ENCODE data around the gene MROH7. TPM values are rescaled to one million over a fixed set of nuclear protein-coding genes. Genes with fewer than 3 reads are reported as not detected.

MROH7 gene
- total and polyA plus RNA-seq, 2 of the 13 experiments (the other 11 are each of a cell fraction or from before 2014, with no cell fraction given): 0.09 TPM

GRCh38 chr1:54705153-54705552 is 63.6 kb downstream of the MROH7 start:
- intact Hi-C loops (cut with micrococcal nuclease; ENCODE audit: unreplicated experiment) (no loop called here), in situ Hi-C loops (cut with HindIII; ENCODE audit: extremely low pct_ligation_motif_present, low pct_unique_long_range_greater_than_20kb) (no loop called here)
- Histone ChIP-seq H3K27ac (ENCODE audit: extremely low read length, insufficient read depth, low read length) (no peak overlapping the region), H3K36me3 (replicated peaks in 1 of 2; ENCODE audit: control insufficient read depth in 1 of 2, insufficient read depth in 2 of 2, low read length in 2 of 2) (no peaks in the 10 kb centered on the region), H3K4me1 (ENCODE audit: insufficient read depth, low read length) (no peaks in the 10 kb centered on the region), H3K9me3 (ENCODE audit: low read length) (no peaks in the 10 kb centered on the region), H4K20me1 (ENCODE audit: insufficient read depth, low read length) (no peaks in the 10 kb centered on the region), H3K79me2 (ENCODE audit: insufficient read depth, low read length) (no peaks in the 10 kb centered on the region), H2AFZ (ENCODE audit: low read length) (no peak overlapping the region), H3K9ac (ENCODE audit: insufficient read depth, low read depth, low read length) (no peak overlapping the region), H3K27me3 (ENCODE audit: control insufficient read depth in 1 of 2, insufficient read depth in 2 of 2, low read length in 2 of 2) (peaks cover 0 to 12% of the 10 kb centered on the region in 2 experiments; a peak in 1 of 5 replicates), H3K4me3 (replicated peaks in 1 of 3; ENCODE audit: insufficient read depth in 1 of 3, low read depth in 2 of 3, low read length in 3 of 3) (no peak overlapping the region), H3K4me2 (ENCODE audit: low read depth, low read length) (no peak overlapping the region)
- ATAC-seq (no peak), DNase-seq (ENCODE audit: low spot score) (no peak), FAIRE-seq (no peak)
- WGBS (ENCODE audit: low lambda C conversion rate): 0% methylated on average over 2 of the region's 2 CpGs
- TF ChIP-seq, protein P1, sequence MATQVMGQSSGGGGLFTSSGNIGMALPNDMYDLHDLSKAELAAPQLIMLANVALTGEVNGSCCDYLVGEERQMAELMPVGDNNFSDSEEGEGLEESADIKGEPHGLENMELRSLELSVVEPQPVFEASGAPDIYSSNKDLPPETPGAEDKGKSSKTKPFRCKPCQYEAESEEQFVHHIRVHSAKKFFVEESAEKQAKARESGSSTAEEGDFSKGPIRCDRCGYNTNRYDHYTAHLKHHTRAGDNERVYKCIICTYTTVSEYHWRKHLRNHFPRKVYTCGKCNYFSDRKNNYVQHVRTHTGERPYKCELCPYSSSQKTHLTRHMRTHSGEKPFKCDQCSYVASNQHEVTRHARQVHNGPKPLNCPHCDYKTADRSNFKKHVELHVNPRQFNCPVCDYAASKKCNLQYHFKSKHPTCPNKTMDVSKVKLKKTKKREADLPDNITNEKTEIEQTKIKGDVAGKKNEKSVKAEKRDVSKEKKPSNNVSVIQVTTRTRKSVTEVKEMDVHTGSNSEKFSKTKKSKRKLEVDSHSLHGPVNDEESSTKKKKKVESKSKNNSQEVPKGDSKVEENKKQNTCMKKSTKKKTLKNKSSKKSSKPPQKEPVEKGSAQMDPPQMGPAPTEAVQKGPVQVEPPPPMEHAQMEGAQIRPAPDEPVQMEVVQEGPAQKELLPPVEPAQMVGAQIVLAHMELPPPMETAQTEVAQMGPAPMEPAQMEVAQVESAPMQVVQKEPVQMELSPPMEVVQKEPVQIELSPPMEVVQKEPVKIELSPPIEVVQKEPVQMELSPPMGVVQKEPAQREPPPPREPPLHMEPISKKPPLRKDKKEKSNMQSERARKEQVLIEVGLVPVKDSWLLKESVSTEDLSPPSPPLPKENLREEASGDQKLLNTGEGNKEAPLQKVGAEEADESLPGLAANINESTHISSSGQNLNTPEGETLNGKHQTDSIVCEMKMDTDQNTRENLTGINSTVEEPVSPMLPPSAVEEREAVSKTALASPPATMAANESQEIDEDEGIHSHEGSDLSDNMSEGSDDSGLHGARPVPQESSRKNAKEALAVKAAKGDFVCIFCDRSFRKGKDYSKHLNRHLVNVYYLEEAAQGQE (IDR thresholded peaks at IDR 0.05; ENCODE audit: borderline replicate concordance in 1 of 2, low read depth in 1 of 2, low read length in 2 of 2): peak; percentile 44 to 92
- TF ChIP-seq PTBP1 (IDR thresholded peaks at IDR 0.05; ENCODE audit: low read depth, low read length, poor library complexity, severe bottlenecking): no peak
- peak; percentile 89 for TF ChIP-seq MIER2 (CRISPR knock-in tag; IDR thresholded peaks at IDR 0.05)
- ChIA-PET POLR2A (no interaction called here), CTCF (ENCODE audit: low intra/inter-chr PET ratio, low total read pairs) (no interaction called here)
- no TSS peak for BruUV-seq (replicated peaks)

- H3K9ac ChIP-seq (ENCODE audit: insufficient read depth, low read depth, low read length): no peak overlapping the region
- peaks cover 0 to 17% of the 10 kb centered on the region in 2 experiments; a peak in 2 of 5 replicates for H3K27me3 ChIP-seq (ENCODE audit: control insufficient read depth in 1 of 2, insufficient read depth in 2 of 2, low read length in 2 of 2)
- no peak overlapping the region for H3K27ac ChIP-seq (ENCODE audit: extremely low read length, insufficient read depth, low read length)
- no peaks in the 10 kb centered on the region for H3K9me3 ChIP-seq (ENCODE audit: low read length)
- H3K4me2 ChIP-seq (ENCODE audit: low read depth, low read length): no peak overlapping the region
- no peak overlapping the region for H2AFZ ChIP-seq (ENCODE audit: low read length)
- ATAC-seq (no peak), FAIRE-seq (no peak), DNase-seq (ENCODE audit: low spot score) (no peak)
- H4K20me1 ChIP-seq (ENCODE audit: insufficient read depth, low read length): no peaks in the 10 kb centered on the region
- WGBS (ENCODE audit: low lambda C conversion rate): no CpG with 5 or more reads among the region's 4 CpGs
- H3K36me3 ChIP-seq (replicated peaks in 1 of 2; ENCODE audit: control insufficient read depth in 1 of 2, insufficient read depth in 2 of 2, low read length in 2 of 2): no peaks in the 10 kb centered on the region
- H3K4me3 ChIP-seq (replicated peaks in 1 of 3; ENCODE audit: insufficient read depth in 1 of 3, low read depth in 2 of 3, low read length in 3 of 3): no peak overlapping the region
- H3K4me1 ChIP-seq (ENCODE audit: insufficient read depth, low read length): no peaks in the 10 kb centered on the region
- CTCF ChIA-PET (ENCODE audit: low intra/inter-chr PET ratio, low total read pairs): no interaction called here
- no TSS peak for BruUV-seq (replicated peaks)
- in situ Hi-C loops (cut with HindIII; ENCODE audit: extremely low pct_ligation_motif_present, low pct_unique_long_range_greater_than_20kb) (no loop called here), intact Hi-C loops (cut with micrococcal nuclease; ENCODE audit: unreplicated experiment) (no loop called here)
- POLR2A ChIA-PET: no interaction called here
- H3K79me2 ChIP-seq (ENCODE audit: insufficient read depth, low read length): no peaks in the 10 kb centered on the region
- TF ChIP-seq XBP1 (CRISPR knock-in tag; IDR thresholded peaks at IDR 0.05): no peak
- no peak for TF ChIP-seq FOXK2 (IDR thresholded peaks at IDR 0.05)
- no peak for TF ChIP-seq ETS1 (CRISPR knock-in tag; IDR thresholded peaks at IDR 0.05)
- TF ChIP-seq, protein P2, sequence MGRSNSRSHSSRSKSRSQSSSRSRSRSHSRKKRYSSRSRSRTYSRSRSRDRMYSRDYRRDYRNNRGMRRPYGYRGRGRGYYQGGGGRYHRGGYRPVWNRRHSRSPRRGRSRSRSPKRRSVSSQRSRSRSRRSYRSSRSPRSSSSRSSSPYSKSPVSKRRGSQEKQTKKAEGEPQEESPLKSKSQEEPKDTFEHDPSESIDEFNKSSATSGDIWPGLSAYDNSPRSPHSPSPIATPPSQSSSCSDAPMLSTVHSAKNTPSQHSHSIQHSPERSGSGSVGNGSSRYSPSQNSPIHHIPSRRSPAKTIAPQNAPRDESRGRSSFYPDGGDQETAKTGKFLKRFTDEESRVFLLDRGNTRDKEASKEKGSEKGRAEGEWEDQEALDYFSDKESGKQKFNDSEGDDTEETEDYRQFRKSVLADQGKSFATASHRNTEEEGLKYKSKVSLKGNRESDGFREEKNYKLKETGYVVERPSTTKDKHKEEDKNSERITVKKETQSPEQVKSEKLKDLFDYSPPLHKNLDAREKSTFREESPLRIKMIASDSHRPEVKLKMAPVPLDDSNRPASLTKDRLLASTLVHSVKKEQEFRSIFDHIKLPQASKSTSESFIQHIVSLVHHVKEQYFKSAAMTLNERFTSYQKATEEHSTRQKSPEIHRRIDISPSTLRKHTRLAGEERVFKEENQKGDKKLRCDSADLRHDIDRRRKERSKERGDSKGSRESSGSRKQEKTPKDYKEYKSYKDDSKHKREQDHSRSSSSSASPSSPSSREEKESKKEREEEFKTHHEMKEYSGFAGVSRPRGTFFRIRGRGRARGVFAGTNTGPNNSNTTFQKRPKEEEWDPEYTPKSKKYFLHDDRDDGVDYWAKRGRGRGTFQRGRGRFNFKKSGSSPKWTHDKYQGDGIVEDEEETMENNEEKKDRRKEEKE (IDR thresholded peaks at IDR 0.05): no peak
- TF ChIP-seq ETV6 (CRISPR knock-in tag; conservative IDR thresholded peaks at IDR 0.05): no peak
- TF ChIP-seq ZFAT (CRISPR knock-in tag; conservative IDR thresholded peaks at IDR 0.05): no peak
- TF ChIP-seq HOXA7 (CRISPR knock-in tag; IDR thresholded peaks at IDR 0.05): no peak
- no peak for TF ChIP-seq MYNN (CRISPR knock-in tag; IDR thresholded peaks at IDR 0.05; ENCODE audit: low read depth)
- no peak for TF ChIP-seq ARID2 (CRISPR knock-in tag; IDR thresholded peaks at IDR 0.05; ENCODE audit: borderline replicate concordance)
Observed at GRCh38 chr1:54706419-54706818, 64.8 kb downstream of the MROH7 start.

All from HepG2 (cell line).